Glomerular visceral epithelial cell (primary cell): ENCODE data around the gene TEX29.

Experiments
- DNase-seq: peaks from one replicate; pipeline ENCODE4 v3.0.0-alpha.2; 2016; ENCODE audit errors: extremely low spot score

The TEX29 gene

DNA sequence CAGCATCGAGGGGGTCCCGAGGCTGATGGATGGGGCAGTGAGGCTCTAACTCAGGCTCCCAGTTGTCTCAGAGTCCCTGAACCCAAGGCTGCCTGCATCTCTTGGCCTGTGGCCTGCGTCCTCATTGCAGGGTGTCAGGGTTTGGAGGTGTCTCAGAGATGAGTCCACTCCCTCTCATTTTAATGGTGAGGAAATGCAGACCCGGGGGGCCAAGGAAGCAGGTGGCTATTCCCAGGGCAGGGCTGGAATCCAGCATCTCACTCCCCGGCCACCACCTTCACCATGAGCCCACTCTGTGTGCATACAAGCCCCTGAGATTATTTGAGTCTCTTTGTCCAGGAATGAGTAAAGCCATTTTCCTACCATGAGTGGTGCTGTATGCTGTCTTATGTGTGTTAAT, 21.4 kb downstream of the TEX29 start:
- no peak for DNase-seq

DNA sequence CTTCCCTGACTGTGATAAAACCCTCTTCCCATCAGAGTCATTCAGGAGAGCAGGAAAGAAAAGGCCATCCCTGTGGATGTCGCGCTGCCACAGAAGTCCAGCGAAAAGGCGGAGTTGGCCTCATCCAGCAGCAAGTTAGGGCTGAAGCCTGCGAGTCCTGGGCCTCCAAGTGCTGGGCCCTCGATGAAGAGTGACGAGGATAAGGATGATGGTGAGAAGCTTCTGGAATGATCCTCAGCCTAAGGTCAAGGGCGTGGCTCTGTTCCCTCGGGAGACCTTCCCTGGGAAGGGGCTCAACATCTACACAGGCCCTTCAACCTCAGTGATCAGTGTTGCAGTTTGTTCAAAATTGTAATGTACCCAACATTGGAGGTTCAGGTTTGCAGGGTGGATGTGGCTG, 22.3 kb downstream of the TEX29 start:
- no peak for DNase-seq

DNA sequence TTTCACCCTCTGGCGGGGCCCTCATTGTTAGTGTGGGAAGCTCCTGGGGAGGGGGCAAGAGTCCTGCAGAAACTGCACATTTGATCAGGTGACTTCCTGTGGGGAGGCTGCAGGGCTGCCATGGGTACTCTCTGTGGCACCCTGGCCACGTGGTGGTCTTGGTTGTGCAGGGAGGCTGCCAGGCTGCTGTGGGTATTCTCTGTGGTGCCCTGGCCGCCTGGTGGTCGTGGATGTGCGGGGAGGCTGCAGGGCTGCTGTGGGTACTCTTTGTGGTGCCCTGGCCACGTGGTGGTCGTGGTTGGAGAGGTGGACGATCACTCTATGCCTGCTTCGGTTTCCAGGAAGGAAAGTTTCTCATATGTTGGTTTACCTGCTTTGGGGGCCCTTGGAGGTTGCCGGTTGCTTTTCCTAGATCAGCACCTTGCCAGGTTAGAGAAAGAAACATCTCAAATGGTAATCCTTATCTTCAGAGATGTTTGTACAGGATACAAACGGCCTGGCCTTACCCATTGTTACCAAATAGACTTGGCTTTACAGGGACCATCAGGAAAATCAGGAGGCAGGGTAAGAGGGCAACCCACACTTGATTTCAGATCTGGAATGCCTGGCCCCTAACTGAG, 22.9 kb downstream of the TEX29 start:
- DNase-seq, result no peak

DNA sequence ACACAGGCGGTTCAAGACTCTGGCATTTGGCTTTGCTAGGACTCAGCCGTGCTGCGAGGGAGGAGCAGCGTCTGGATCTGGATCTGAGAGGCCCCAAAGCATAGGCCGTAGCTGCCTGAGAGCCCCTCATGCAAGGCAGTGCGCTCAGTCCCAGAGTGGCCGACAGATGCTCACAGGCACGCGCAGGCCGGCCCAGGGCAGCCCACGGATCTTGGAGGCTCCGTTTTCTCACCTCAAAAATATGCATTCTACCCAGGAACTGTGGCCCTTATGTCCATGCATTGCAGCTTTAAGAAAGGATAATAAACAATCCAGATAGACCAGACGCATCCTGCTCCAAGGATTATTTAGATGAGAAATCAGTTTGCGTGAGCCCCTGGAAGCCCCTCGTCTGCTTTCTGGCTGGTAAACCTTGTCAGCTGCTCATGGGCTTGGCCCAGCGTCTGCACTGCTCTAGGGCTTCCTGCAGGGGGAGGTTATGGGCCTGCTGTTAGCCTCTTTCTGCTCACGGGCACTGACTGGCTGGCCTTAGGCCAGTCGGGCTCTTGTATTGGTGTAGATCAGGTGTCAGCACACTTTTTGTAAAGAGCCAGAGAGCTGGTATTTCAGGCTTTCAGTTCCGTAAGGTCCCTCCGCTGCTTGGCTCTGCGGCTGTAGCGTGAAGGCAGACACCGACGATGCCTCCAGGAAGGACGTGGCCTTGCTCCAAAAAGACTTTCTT, 24.2 kb downstream of the TEX29 start:
- DNase-seq, result no peak

DNA sequence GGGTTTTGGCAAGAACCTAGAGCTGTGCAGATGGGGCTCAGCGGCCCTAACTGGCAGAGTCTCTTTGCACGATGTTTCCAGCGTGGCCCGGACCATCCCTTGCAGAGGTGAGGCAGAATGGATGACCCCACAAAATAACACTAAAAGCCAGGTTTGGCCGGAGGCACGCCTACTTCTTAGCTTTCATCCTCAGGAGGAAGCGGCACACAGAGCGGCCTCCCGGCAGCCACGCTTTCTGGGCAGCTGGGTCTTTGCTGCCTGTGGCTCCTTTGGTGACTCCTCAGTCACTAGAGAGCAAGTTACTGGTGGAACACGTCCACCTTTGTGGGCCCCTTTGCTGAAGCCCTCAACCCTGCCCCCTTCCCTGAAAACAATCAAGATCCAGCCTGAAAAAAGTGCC, 25.2 kb downstream of the TEX29 start:
- DNase-seq, result no peak

DNA sequence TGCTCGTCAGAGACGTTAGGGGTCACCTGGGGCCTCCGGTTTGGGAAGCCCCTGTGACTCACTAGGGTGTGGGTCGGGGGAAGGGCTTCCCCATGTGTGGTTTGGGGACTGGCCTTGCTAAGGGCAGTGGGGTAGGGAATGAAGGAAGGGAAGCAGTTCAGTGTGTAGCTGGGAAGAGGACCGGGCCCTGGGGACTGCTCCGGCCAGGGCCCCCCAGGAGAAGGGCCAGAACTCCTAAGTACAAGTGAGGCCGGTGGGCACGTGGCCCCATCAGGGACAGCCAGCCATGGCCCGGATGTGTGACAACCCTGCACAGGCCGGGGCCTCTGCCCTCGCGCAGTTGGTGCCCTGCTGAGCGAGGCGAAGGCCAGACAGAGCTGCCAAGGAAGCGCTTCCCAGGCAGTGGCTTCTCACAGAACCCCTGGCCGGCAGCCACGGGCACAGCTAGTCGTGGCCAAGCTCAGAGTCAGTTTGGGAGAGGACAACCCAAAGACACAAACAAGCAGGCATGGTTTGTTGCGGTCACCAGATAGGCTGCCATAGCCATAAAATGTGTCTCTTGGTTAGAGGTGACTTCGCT, 25.7 kb downstream of the TEX29 start:
- DNase-seq, result no peak

DNA sequence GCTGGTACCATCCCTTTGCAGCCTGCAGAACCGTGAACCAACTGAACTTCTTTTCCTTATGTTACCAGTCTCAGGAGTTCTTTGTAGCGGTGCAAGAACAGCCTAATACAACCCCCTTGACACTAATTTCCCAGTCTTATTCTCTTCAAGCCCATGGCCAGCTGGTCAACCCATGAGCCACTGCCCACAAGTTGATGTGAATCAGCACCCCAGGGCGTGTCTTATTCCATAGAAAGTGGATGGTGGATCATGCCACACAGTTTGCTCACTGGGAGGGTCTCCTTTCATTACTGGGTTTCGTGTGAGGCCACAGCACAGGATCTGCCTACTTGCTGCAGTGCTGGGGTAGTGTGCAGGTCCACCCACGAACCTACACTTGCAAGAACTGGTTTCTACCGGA, 27.0 kb downstream of the TEX29 start:
- no peak for DNase-seq

DNA sequence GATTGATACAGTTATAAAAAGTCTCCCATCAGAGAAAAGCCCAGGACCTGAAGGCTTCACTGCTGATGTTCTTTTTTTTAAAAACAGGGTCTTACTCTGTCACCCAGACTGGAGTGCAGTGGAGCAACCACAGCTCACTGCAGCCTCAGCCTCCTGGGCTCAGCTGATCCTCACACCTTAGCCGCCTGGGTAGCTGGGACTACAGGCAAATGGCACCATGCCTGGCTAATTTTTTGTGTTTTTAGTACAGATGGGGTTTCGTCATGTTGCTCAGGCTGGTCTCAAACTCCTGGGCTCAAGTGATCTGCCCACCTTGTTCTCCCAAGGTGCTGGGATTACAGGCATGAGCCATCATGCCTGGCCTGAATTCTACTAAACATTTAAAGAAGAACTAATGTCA, 33.1 kb downstream of the TEX29 start:
- DNase-seq, result no peak

DNA sequence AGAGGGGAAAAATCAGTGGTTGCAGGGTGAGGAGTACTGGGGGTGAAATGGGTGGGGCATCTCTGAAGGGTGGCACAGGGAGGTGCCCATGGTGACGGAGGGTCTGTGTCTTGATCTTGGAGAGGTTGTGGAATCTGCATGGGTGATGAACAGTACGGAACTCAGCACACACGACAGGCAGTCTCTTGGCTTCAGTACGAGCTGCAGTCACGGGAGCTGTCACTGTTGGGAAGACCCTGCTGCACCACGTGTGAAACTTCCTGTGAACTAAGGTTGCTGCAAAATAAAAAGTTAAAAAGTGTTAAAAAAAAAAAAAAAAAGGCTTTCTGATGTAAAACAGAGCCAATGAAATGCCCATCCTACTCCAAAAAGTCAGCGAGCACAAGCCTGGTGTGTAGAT, 34.3 kb downstream of the TEX29 start:
- no peak for DNase-seq

DNA sequence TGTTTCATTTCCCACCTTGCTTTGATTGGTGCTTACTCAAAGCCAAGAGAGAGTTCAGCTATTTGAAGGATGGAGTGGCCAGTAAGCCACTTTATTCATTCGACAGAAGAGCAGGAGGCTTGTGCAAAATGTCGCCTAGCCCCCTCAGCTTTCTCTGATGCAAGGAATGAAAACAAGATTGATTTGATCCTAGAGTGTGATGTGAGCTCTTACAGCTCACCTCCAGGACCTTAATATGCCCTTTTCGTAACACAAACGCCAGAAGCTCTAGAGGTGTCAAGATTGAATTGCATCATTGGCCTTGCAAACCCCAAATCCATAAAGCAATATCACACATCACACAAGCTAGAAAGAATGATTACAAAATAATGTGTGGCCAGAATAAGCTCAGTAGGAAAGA, 36.4 kb downstream of the TEX29 start:
- DNase-seq, result no peak

DNA sequence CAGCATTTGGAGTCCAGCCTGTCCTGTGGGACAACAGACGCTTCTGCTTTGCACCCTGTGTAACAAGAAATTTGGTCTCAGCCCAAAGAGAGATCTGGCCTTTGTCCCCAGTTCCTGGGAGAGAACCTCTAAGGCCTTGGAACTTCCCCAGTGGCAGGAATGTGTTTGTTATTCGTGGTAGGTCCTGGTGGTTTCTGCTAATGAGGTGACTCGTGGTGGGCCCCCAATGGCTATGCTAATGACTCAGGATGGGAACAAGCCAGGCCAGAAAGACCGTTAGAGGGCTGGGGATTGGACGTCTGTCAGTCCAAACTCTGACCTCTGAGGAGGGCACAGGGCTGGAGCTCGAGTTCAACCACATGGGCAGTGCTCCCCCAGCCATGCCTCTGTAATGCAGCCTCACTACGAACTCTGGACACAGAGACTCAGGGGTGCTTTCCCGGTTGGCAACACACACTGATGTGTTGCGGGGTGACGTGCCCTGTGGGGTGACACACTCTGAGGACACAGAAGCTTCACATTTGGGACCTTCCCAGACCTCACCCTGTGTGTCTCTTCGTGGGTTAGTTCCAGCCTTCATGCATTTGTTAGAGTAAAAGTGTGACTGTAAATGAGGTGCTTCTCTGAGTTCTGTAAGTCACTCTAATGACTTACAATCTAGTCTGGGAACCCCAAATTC, 38.9 kb downstream of the TEX29 start:
- DNase-seq, result no peak

DNA sequence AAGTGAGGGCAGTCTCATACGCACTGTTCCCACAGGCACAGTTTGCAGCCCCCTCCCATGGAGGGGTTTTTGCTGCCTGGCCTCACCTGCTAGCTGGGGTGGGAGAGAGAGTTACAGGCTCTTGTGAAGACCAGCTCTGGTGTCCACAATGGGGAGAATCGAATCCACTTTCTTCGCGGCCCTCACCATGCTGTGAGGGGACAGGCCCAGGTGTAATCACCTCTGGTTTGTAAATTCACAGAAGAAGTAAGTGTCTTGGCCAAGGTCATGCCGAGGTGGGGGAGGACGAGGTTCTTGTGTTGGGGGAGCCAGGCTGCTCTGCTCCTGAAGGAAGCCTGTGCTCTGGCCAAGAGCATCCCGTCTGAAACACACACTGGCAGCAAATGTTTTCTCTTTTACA, 39.5 kb downstream of the TEX29 start:
- DNase-seq, result no peak

DNA sequence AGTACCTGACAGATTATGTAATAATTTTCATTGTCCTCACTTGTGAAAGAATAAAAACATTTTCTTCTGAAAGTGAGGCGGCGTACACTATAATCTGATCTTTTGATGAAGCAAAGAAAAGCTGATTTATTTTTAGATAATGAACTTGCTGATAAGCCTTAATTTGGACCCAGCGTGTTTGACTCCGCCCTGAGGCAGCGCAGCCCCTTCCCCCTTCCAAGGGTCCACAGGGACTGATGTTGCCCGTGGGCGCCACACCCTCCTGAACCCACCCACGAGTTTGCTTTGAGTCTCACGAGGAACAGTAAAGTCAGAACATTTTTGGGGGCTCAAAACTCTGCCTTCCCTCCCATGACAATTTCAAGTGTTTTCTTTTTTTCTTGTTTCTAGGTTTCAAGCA, 40.0 kb downstream of the TEX29 start:
- DNase-seq, result no peak

DNA sequence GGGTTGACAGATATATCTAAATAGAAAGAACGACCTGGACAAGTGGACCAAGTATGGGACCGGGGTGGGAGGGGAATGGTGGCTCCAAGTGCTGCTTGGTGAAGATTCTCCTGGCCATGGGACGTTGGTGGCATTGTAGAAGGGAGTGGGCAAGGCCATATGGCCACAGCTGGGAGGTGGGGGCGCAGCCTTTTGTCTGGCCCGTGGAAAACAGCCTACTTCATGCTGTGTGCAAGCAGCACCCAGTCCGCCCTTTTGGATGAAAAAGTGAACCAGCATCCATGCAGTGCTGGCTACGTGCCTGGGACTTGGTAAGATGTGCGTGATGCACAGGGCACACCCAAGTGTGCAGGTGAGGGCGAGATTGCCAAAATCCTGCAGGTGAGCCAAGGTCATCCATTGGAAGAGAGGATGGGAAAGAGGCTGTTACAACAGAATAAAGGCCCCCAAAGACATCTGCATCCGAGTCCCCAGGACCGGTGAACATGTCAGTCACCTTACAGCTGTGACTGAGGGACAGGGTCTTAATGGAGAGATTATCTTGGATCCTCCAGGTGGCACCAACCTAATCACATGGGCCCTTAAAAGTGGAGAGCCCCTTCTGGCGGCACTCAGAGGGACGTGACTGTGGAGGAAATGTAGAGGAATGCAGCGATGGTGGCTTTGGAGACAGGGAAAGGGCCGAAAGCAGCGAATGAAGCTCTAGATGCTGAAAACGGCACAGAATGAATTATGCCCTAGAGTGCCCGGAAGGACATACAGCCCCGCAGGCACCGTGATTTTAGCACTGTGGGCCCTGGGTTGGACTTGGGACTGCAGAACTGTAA, 40.8 kb downstream of the TEX29 start:
- no peak for DNase-seq

DNA sequence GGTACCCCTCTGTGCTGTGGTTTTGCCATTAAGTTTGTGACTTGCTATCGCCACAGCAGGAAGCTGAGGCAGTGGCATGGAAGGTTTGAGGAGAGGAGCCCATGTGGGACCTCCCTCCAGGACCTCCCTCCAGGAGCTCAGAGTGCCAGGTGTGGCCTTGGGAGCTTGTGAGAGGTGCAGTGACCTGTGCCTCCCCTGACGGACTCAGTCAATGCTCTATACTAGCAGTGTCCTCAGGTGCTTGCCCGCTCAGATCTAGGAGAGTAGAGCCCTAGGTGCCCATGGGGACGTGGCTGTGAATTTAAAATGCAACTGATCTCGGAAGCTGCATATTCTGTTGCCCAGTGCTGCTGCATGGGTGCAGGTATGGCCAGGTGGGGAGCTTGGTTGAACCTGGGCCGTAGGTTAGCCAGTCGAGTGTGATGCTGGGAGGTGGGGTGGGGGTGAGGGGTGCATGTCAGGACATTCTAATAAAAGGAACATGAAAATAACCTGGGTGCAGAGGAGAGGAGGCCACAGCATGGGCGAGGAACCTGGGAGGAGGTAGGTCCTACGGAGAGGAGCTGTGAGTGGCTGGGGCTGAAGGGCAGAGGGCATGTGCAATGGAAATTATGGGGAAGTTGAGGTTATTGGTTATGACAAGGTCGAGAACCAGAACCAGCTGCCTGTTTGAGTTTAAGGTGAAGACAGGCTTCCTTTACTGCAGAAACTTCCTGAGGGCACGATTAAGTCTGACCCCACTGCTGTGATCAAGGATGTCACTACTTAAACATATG, 41.6 kb downstream of the TEX29 start:
- no peak for DNase-seq

DNA sequence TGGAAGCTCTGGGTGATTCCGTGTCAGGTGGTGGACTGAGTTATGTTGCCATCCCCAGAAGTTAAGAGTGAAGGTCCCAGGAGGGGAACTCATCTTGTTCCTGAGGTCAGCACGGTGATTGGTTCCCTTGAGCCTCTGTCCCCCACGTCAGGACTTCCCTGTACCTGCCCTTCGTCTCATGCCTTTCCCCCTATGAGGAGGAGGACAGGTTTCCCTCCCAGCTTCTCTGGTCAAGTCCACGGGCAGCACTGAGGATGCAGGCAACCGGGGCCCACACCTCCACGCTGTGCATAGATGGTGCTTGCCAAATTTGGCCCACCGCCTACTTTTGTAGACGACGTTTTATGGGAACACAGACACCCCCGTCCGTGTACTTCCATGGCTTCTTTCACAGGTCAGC, 42.7 kb downstream of the TEX29 start:
- no peak for DNase-seq

DNA sequence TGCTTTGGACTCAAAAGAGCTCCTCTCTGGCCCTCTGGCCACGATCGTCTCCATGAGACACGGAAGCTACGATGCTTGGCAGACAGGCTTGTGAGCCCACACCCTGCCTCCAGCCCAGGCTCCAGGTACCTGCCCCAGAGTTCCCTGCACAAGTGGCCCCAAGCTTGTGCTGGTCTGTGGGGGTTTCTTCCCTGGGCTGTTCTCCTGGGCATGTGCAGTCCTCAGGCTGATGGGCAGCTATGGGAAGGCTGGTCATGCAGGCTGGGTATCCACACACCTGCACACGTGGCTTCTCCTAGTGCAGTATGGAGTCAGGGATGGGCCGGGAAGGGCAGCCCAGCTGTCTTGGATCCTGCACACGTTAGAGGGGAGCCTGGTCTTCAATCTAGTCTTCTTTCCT, 43.1 kb downstream of the TEX29 start:
- DNase-seq, result no peak

DNA sequence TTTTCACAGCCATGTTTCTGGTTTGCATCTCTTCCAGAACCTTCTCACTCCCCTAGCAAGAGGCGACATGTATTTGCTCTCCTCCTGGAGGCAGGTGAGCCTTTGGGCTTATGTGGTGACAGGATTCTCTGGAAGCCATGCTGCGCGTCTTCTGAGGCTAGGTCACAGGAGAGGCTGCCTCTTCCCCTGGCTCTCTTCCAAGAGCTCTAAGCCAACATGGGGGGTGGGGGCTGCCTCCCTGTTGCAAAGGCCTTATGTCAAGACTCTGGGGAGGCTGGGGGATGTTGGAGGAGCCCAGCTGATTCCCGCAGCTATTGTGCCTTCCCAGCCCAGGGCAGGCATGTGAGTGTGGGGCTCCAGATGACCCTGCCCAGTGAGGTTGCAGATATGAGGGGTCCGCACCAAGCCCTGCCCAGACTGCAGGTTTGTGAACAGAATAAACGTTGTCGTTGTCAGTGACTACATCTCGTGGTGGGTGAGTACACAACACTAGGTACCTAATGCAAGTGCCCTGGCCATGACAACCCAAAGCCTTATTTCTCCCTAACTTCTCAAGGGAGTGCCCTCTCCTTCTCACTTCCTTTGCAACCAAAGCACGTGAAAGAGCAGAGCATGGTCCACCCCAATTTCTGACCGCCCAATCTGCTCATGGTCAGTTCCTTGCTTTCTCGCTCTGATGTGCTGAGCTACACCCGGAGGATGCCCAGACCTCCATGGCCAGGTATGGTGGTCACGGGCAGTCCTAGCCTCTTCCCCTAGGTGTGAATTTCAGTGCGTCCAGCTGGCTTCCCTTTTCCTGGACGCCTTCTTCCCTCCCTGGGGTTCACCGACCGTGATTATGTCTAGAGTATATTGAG, 44.9 kb downstream of the TEX29 start:
- no peak for DNase-seq

DNA sequence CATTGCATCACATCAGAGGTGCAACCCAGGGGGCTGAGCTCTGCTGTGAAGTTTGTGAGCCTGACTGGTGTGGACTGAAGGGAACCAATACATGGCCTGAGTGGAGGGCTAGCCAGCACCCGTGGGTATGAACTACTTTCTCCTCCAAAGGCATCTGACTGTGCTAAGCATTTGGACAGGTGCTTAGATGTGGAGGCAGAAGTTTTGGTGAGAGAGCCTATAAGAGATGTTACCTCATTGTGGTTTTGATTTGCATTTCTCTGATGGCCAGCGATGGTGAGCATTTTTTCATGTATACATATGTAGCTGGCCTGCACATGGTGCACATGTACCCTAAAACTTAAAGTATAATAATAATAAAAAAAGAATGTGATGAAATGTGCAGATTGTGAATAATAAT, 46.9 kb downstream of the TEX29 start:
- DNase-seq, result no peak

DNA sequence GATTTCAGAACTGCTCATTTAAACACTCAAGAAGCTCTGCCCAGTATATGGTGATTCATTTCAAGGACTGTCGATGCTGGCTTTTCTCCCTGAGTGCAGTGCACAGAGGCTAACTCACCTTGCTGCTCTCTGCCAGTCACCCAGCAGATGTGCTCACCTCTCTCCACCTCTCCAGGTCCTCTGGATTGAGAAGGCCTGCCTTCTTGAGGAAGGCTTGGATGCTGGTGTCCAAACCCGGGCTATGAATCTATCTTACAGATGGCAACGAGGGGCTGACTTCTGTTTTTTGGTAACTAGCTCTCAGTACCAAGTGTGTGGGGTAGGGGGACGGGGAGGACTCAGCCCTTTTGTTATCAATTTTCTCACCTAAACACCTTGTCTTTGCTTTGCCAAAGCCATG, 47.6 kb downstream of the TEX29 start:
- DNase-seq, result no peak
